Fibroblast of the aortic adventitia (primary cell): ENCODE measurements around the gene COL6A1. TPM values are rescaled to one million over a fixed set of nuclear protein-coding genes. Genes with fewer than 3 reads are reported as not detected.

ENCODE experiments used
- DNase-seq: peaks from one replicate; pipeline ENCODE4 v3.0.0-alpha.2; 2010; ENCODE audit warnings: low read depth
- H3K4me3 ChIP-seq: 2 replicates; pipeline ENCODE4 v1.5.1; 2011; ENCODE audit warnings: low read depth, mild to moderate bottlenecking, control low read depth, low read length, moderate library complexity
- CTCF ChIP-seq: IDR thresholded peaks from 2 replicates; pipeline ENCODE4 v1.5.1; 2011; ENCODE audit warnings: mild to moderate bottlenecking, low read length, control low read depth, inconsistent platforms; ENCODE audit not compliant: insufficient read depth
- total RNA-seq: library from RNA; depleted of rRNA; stranded (reverse); fragments of >200 nt; gene quantifications from 2 replicates; pipeline ENCODE4 v1.2.3, GENCODE V29; 2012; ENCODE audit warnings: low replicate concordance

COL6A1 gene
- total RNA-seq, 1 donor = 1,082 TPM

GRCh38 chr21:46031484-46031883 is 49.9 kb downstream of the COL6A1 start:
- no peak overlapping the region for H3K4me3 ChIP-seq
- no peak for TF ChIP-seq CTCF
- no peak for DNase-seq

- H3K4me3 ChIP-seq = no peak overlapping the region
- no peak for TF ChIP-seq CTCF
- DNase-seq = no peak
Observed at GRCh38 chr21:46032100-46032499, 50.5 kb downstream of the COL6A1 start.

- TF ChIP-seq CTCF = no peak
- DNase-seq = no peak
- H3K4me3 ChIP-seq = no peak overlapping the region
Observed at GRCh38 chr21:46033410-46034400, 52.1 kb downstream of the COL6A1 start.

GRCh38 chr21:46035809-46036695 is 54.5 kb downstream of the COL6A1 start:
- no peak for DNase-seq
- no peak overlapping the region for H3K4me3 ChIP-seq
- TF ChIP-seq CTCF = no peak

- H3K4me3 ChIP-seq = no peak overlapping the region
- DNase-seq = no peak
Observed at GRCh38 chr21:46036696-46037330, 55.2 kb downstream of the COL6A1 start.

More at GRCh38 chr21:46036696-46037330, 55.2 kb downstream of the COL6A1 start:
- TF ChIP-seq CTCF = no peak
